HG03159 (cell line): ENCODE results near the gene PDE8B.

ENCODE experiments used
- ATAC-seq: cut with Tn5 transposase; IDR thresholded peaks from one replicate; pipeline ENCODE4 v1.9.1; 2021; ENCODE audit warnings: mild to moderate bottlenecking, moderate library complexity; ENCODE audit not compliant: unreplicated experiment

The PDE8B gene

DNA sequence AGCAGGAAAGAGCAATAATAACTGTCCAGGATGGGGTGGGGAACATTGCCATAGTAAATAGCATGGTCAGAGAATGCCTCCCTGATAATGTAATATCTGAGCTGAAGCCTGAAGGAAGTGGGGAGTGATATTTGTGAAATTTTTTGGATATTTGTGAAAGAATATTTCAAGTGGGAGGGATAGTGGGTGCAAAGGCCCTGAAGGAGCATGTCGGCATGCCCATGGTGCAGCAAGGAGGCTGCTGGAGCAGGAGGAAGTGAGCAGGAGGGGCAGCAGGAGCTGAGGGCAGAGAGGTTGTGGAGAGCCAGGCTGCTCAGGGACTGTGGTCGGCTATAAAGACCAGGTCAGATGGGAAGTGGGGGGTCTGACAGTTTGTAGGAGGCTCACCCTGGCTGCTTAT, 21.1 kb upstream of the PDE8B start:
- no peak for ATAC-seq

- no peak for ATAC-seq
These were observed 17.9 kb upstream of the PDE8B start for GRCh38 chr5:77192441-77193050.

DNA sequence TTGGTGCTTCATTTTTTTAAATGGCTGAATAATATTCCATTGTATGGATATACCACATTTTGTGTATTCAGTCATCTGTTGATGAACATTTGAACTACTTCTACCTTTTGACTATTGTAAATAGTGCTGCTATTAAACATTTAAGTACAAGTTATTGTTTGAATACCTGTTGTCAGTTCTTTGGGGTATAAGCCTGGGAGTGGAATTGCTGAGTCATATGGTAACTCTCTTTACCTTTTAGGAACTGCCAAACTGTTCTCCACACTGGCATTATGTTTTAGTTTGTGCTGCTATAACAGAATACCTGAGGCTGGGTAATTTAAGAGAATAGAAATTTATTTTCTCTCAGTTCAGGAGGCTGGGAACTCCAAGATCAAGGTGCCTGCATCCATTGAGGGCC, 15.7 kb upstream of the PDE8B start:
- no peak for ATAC-seq

DNA sequence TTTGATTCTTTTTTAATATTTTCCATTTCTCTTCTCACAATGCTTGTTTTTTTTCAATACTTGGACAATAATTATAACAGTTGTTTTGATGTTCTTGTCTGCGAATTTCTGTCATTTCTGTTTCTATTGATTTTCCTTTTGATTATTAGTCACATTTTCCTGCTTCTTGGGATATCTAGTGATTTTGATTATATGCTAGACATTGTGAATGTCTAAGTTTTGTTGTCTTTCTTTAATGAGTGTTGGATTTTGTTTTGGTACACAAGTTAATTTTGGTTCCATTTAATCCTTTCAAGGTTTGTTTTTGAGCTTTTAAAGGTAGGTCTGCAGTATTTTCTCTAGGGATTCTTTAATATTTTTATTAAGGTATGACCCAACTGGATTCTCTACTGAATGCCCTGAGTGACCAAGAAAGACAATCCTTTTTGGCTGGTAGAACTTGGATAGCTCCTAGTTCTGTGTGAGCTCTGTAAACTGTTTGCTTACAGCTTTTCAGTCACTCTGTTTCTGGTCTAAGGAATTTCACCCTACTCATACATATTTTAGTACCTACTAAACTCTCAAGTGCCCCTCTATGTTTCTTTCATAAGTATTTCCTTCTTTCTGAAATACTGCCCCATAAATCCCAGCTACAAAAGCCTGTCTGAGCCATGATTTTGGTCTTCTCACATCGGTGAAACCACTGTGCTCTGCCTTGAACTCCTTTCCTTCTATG, 12.5 kb upstream of the PDE8B start:
- no peak for ATAC-seq

DNA sequence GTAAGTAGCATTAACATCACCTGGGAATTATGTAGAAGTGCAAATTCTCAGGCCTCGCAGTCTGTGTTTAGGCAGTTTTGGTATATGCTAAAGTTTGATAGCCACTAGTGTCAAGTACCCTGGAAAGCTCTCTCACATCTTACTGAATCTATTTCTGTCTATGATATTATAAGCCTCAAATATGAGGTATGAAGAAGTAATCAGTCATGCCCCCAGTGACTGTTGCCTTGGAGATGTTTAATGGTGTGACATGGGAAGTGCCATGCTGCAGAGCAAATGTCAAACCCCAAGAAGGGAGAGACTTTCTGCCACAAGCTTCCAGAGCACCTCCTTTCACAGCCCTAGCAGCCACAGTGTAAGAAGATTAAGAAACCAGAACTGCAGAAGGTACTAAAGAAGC, 9.8 kb upstream of the PDE8B start:
- ATAC-seq: no peak

DNA sequence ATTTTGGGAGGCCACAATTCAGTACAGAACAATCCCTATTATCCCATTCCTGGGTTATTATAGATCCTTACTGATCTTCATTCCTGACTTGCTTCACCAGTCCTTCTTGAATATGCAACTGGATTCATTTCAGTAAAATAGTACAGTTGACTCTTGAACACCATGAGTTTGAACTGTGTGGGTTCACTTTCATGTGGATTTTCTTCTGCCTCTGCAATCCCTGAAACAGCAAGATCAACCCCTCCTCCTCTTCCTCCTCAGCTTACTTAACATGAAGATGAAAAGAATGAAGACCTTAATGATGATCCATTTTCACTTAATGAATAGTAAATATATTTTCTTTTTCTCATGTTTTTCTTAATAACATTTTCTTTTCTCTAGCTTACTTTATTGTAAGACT, 8.3 kb upstream of the PDE8B start:
- no peak for ATAC-seq

GRCh38 chr5:77204967-77205366, 5.5 kb upstream of the PDE8B start:
- ATAC-seq: no peak

DNA sequence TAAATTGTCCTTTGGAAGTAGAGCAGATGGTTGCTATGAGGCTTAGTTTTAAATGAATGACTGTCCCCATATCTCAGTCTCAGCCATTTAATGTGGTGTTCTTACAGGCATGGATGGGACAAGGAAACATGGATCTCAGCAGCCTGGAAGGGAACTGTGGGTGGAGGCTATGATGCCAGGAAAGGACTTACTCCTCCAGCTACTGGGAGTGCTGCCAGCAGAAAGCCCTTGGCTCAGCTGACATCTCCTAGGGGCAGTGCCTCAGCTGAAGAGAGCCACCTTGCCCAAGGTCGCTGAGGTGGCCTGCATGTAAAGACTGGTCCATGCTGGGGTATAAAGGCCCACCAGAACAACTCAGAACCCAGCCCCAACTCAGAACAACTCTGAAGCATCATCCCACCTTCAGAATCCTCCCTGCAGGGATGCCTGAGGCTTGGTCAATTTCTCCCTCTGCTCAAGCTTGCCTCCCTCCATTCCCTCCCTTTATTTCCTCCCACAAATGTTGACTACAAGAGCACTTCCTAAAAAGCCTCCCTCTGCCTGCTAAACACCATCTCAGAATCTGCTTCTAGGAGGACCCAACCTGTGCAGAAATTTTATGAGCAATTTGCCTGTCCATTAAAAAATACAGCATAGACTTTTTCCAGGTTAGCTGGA, 1.8 kb upstream of the PDE8B start:
- ATAC-seq: no peak

GRCh38 chr5:77209495-77210090, 887 bp upstream of the PDE8B start:
- no peak for ATAC-seq

DNA sequence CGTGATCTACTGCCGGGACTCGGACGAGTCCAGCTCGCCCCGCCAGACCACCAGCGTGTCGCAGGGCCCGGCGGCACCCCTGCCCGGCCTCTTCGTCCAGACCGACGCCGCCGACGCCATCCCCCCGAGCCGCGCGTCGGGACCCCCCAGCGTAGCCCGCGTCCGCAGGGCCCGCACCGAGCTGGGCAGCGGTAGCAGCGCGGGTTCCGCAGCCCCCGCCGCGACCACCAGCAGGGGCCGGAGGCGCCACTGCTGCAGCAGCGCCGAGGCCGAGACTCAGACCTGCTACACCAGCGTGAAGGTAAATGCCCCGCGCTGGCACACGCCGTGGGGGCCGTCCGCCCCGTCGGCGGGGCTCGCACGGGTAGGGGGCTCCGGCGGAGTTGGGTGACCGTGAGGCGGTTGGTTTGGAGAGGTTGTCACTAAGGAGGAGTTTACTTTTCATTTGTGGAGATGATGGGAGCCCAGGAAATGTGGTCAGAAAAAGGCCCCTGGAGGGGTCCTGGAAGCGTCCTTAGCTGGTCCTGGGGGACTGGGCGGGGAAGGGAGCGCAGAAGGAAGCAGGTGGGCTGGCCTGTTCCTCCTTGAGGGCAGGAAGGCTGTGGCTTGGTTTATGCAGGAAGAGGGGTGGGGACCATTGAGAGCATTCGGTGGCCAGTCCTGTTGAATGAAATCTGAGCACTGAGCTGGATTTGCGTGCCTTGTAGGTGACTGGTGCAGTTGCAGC, 647 bp downstream of the PDE8B start:
- ATAC-seq: no peak

- ATAC-seq: no peak
These were observed 1.2 kb downstream of the PDE8B start for GRCh38 chr5:77211691-77212047.

DNA sequence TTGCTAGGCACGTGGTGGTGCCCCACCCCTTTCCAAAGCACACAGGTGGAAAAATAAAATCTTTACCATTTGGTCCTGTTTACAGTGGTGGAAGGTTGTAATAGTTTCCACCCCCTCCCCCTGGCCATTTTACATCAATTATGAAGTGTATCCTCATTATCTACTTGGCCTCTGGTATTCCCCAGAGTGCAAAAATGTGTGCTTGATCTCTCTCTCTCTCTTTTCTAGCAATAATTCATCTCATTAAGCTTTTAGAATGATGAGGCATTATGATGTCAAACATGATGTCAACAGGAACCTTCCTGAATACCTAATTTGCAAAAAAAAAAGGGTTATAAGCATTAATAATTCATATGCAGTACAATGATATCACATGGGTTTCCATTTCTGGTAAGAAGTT, 3.1 kb downstream of the PDE8B start:
- ATAC-seq: no peak

- ATAC-seq: no peak
These were observed 3.7 kb downstream of the PDE8B start for GRCh38 chr5:77214151-77214550.

DNA sequence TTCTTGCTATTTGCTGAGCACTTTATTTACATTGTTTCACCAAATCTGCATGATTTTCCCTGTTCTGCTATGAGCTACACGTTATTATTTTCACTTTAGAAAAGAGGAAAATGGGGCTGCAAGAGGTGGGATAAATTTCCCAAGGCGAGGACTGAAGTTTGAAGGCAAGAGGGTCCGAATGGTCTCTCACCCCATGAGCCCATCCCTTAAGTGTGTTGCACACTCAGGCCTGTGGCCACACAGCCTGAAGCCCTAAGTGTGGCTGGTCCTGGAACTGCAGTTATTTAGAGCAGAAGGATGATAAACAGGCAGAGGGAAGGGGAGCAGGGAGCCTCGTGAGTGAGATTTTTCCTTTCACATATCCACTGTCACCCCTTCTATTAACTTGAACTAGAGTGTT, 7.8 kb downstream of the PDE8B start:
- ATAC-seq: no peak

- no peak for ATAC-seq
These were observed 10.6 kb downstream of the PDE8B start for GRCh38 chr5:77221115-77221514.

- no peak for ATAC-seq
These were observed 12.2 kb downstream of the PDE8B start for GRCh38 chr5:77222722-77223121.

DNA sequence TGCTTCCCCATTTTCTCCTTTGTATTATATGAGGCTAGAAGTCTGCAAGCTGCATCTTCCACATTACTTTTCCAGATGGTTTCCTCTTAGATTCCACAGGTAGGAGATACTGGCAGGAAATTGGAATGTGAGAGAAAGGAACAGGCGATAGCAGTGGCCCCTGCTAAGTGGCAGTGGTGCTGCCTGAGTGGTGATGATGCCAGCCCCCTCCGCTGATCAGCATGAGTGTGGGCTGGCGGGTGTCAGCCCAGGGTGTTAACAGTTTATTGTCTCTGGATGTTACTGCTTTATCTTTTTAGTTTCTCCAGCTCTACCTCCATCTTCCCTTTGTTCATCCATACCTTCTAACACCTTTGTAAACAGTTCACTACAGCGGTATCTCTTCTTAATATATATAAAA, 13.2 kb downstream of the PDE8B start:
- no peak for ATAC-seq

GRCh38 chr5:77224672-77225355, 14.3 kb downstream of the PDE8B start:
- ATAC-seq: no peak

DNA sequence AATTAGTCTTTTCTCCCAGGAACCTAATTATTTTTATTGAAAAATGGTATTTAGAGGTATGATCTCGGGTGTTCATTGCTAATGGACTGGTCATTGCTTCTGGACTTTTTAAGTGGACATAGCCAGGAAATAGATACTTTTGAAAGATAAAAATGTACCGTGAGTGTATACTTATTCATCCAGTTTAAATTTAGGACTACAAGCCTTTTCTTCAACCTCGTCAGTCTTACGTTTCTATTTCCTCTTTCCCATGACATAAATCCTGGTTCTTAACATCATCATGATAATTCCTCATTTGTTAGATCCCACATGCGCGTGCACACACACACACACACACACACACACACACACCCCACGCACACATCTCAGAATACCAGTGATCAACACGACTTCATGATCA, 15.1 kb downstream of the PDE8B start:
- no peak for ATAC-seq

DNA sequence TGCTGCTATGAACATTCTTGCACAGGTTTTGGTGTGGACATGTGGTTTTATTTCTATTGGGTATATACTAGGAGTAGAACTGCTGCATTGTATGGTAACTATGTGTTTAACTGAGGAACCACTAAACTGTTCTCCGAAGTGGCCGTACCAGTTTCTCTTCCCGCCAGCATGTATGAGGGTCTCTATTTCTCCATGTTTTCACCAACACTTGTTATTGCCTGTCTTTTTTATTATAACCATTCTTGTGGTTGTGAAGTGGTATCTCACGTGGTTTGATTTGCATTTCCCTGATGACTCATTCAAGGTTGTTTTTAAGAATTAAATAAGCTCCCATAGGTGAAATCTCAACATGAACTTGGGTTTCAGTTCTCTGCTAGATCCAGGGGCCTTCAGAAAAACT, 19.4 kb downstream of the PDE8B start:
- ATAC-seq: no peak
